Adrenal gland (tissue), 5 donors: ENCODE data around the gene HS3ST5.

Experiments used
- CTCF ChIP-seq, 6 experiments: fragments of 450-650 bp in 4 of 6; fragments of 200-600 bp in 2 of 6; sonication (generic) in 1 of 6; IDR thresholded peaks; 1 replicate in 5 of 6; 2 replicates in 1 of 6; pipeline versions ENCODE4 v1.5.1 to v1.8.0; 2016 to 2021; ENCODE audit warnings: antibody characterized with exemption in 6 of 6, mild to moderate bottlenecking in 2 of 6, moderate library complexity in 1 of 6
- POLR2A ChIP-seq, 2 donors: fragments of 450-650 bp; IDR thresholded peaks; one replicate each; pipeline ENCODE4 v1.6.1; 2017; ENCODE audit warnings: antibody characterized with exemption in 2 of 2, mild to moderate bottlenecking in 2 of 2, moderate library complexity in 1 of 2
- donor health status: DM: no; HTN: no; CAD: no.

- TF ChIP-seq CTCF (IDR thresholded peaks at IDR 0.05), result no peak
- TF ChIP-seq POLR2A (IDR thresholded peaks at IDR 0.05), result no peak
These were observed 102.0 kb downstream of the HS3ST5 start for GRCh38 chr6:114240796-114241195.
